ENCODE results near the gene MTM1.

MTM1 gene

DNA sequence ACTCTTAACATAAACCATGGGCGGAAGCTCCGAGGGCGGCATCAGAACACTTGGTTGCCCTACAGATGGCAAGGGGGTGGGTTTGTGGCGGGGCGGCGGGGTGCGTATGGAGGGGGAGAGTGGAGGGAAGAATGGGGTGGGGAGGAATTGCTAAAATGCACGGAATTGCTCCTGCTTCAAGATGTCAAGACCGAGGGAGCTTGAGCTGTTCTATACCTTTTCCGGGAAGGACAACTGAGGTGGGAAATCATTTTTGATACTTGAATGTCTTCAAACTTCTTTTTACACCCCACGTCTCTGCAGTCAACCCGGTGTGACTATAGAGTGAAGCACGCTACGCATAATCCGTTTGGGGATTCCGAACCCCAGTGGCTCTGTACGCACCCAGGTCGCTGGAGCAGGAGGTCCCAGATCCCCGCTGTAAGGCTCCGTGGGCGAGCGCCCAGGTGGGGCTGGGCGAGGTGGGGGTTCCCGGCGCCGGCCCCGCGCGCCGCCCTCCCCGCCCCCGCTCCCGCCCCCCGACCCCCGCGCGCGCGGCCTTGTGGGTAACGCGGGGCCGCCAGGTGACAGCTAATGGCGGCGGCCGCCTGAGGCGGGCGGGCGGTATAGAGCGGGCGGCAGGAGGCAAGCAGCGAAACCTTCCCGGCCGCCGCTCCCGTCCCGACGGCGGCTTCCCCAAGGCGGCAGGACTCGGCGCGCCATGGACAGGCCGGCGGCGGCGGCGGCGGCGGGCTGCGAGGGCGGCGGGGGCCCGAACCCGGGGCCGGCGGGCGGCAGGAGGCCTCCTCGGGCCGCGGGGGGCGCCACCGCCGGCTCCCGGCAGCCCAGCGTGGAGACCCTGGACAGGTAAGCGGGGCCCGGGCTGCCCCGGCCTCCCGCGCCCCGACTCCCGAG is 124.7 kb downstream of the MTM1 start, which contains the start of gene MTMR1:
Gene MTMR1, plus strand, starts transcription at position 566 of the 894 bp plus-strand sequence. Its CDS starts 135 bp downstream, at position 701.
- in situ Hi-C loops (cut with MboI; ENCODE audit: low sequenced_read_pairs, unreplicated experiment), result loop anchor here (25.0 kb wide), 1 partner anchor 731 kb away; no protein-coding TSS in a partner anchor
- peak; percentile 71 for DNase-seq (ENCODE audit: low spot score)

DNA sequence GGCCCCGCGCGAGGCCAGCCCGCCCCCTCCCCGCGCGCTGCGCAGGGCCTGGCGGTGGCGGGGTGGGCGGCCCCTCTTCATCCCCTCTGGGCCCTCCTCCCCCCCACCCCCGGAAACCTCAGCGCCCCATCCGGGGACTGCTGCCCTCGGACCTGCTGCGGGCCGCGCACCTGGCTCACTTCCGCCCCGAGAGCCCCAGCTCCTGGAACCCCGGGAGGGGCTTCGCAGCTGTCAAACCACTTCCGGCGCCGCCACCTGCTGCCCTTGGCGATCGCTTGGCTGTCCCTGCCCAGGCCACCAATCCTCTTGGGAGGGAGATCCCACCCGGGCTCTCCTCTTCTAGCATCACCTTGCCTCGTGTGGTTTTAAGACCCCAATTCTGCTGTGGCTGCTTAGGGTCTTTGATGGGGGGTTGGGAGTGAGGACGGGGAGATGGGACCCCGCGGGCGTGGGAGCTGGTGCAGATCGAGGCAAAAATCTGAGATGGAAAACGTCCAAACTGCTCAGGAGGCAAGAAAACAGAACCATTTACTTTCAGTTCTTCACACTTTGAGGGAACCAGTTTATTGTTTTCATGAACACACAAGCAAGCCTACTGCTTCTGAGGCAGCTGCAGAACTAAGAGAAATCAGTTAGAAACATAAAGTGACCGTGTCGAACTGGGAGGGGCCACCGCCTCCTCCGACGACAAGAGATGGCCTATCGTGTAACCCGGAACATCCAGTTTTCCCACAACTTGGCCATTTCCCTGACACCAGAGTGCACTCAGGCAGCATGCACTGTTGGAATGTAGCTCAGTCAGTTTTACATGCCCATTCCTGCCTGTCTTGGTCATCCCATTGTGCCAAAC is 125.5 kb downstream of the MTM1 start:
- peak; percentile 88 for DNase-seq (ENCODE audit: low spot score)
- in situ Hi-C loops (cut with MboI; ENCODE audit: low sequenced_read_pairs, unreplicated experiment), result loop anchor here (25.0 kb wide), 1 partner anchor 732 kb away; no protein-coding TSS in a partner anchor

More for the DNA sequence above, 124.7 kb downstream of the MTM1 start, which contains the start of gene MTMR1:
- TF ChIP-seq, protein P1, sequence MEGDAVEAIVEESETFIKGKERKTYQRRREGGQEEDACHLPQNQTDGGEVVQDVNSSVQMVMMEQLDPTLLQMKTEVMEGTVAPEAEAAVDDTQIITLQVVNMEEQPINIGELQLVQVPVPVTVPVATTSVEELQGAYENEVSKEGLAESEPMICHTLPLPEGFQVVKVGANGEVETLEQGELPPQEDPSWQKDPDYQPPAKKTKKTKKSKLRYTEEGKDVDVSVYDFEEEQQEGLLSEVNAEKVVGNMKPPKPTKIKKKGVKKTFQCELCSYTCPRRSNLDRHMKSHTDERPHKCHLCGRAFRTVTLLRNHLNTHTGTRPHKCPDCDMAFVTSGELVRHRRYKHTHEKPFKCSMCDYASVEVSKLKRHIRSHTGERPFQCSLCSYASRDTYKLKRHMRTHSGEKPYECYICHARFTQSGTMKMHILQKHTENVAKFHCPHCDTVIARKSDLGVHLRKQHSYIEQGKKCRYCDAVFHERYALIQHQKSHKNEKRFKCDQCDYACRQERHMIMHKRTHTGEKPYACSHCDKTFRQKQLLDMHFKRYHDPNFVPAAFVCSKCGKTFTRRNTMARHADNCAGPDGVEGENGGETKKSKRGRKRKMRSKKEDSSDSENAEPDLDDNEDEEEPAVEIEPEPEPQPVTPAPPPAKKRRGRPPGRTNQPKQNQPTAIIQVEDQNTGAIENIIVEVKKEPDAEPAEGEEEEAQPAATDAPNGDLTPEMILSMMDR (IDR thresholded peaks at IDR 0.05; ENCODE audit: borderline replicate concordance, control extremely low read depth, extremely low read depth, insufficient read depth, missing control alignments), result no peak

DNA sequence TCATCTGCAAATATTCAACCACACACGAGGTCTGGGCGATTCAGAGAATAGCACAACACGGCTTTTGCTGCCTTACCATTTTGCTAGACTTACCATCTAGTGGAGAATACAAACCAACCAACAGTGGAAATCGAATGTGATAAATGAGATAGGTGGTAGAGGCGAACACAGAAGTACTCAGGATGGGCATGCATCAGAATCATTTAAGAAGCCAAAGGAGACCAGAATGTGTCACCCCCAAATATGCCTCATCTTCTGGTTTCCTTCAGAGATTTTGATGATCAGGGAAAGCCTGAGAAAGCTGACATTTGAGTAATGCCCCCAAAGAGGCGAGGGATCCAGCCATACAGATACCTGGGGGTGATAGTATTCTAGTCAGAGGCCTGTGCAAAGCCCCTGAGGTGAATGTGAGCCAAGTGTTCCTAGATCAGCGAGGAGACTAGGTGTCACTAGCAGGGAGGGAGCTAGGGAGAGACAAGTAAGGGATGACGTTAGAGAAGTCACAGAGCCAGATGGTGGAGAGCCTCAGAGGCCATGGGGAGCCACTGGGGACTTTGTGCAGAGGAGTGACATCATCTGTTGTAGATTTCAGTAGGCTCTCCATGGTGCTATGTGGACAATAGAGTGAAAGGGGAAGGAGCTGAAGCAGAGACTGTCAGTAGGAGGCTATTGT is 126.5 kb downstream of the MTM1 start:
- in situ Hi-C loops (cut with MboI; ENCODE audit: low sequenced_read_pairs, unreplicated experiment), result loop anchor here (25.0 kb wide), 1 partner anchor 733 kb away; no protein-coding TSS in a partner anchor
- TF ChIP-seq, protein P1 (IDR thresholded peaks at IDR 0.05; ENCODE audit: borderline replicate concordance, control extremely low read depth, extremely low read depth, insufficient read depth, missing control alignments), result no peak
- peak; percentile 61 for DNase-seq (ENCODE audit: low spot score)

More for the DNA sequence above, 125.5 kb downstream of the MTM1 start:
- TF ChIP-seq, protein P1 (IDR thresholded peaks at IDR 0.05; ENCODE audit: borderline replicate concordance, control extremely low read depth, extremely low read depth, insufficient read depth, missing control alignments), result no peak

DNA sequence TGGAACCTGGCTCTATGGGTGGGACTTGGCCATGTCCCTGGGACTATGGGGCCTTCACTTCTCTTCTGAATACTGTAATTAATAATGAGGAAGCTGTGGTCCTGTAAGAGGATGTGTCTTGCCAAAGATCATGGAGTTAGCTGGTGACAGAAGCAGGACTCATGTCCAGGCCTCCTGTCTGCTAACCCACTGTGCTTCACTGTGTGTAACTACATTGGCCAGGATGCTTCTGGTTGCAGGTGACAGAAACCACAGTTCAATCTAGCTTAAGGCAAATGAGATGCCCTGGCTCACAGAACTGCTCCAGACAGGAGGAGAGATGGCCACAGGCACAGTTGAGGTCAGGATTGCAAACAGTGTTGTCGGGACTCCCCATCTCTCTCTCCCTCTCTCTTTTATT is 127.9 kb downstream of the MTM1 start:
- in situ Hi-C loops (cut with MboI; ENCODE audit: low sequenced_read_pairs, unreplicated experiment), result loop anchor here (25.0 kb wide), 1 partner anchor 734 kb away; no protein-coding TSS in a partner anchor
- TF ChIP-seq, protein P1 (IDR thresholded peaks at IDR 0.05; ENCODE audit: borderline replicate concordance, control extremely low read depth, extremely low read depth, insufficient read depth, missing control alignments), result no peak

DNA sequence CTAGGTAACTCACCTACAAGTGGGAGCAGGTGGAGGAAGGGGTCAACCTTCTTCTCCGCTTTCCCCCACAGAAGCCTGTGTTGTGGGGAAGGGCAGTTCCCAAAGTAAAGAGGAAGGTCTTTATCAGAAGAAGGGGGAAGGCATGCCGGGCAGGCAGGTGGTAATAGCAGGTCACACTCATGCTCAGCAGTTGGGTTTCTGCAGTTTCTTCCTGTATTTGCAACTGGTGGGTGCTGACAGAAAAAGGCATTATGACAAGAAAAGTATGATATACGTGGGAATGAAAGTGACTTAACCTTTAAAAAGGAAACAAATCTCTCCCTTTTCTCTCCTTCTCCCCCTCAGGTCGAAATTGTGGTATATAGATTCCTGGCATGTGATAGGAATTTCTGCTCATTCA is 128.4 kb downstream of the MTM1 start:
- in situ Hi-C loops (cut with MboI; ENCODE audit: low sequenced_read_pairs, unreplicated experiment), result loop anchor here (25.0 kb wide), 1 partner anchor 735 kb away; no protein-coding TSS in a partner anchor
- TF ChIP-seq, protein P1 (IDR thresholded peaks at IDR 0.05; ENCODE audit: borderline replicate concordance, control extremely low read depth, extremely low read depth, insufficient read depth, missing control alignments), result no peak
- no peak for DNase-seq (ENCODE audit: low spot score)

More for the DNA sequence above, 127.9 kb downstream of the MTM1 start:
- DNase-seq (ENCODE audit: low spot score), result no peak
